Effector CD4-positive, alpha-beta T cell (primary cell): Measurements from ENCODE around the gene RAB31.

Source experiments
- DNase-seq: peaks from one replicate; pipeline ENCODE4 v3.0.0-alpha.2; 2020

The RAB31 gene

GRCh38 chr18:9796935-9797549, 88.9 kb downstream of the RAB31 start:
- no peak for DNase-seq

DNA sequence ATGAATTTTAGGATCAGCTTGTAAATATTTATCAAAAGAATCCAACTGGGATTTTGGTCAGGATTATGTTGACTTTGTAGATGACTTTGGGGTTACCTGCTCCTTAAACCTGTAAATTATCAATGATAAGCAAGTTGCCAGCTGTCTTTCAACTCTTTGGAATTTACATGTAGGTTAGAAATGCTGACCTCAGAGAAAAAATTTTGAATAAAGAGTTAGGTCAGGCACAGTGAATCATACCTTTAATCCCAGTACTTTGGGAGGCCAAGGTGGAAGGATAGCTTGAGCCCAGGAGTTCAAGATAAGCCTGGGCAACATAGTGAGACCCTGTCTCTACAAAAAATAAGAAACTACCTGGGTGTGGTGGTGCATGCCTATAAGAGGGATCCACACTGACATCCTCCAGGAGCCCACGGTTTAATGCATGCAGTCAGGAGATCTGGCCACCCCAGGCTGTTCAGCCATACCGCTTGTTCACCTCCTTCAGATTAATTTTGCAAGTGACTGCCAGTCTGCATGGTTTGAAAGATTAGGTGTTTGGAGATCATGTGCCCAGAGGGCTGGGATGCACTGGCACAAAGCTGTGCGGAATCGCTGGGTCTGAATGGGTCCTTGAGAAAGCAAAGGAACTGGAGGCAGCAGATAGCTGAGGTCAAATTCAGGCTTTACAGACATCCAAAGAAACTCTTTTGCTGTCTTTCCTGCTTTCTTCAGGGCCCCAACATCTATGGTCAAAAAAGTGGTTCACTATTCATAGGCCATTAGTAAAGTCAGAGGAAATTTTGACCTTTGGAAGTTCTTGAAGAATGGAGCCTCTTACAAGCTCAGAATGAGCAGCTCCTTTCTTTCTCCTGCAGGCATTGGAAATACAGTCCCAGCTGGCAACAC, 94.3 kb downstream of the RAB31 start:
- DNase-seq: no peak

GRCh38 chr18:9803063-9803697, 95.1 kb downstream of the RAB31 start:
- DNase-seq: no peak

- DNase-seq: no peak
Observed at GRCh38 chr18:9803698-9804516, 95.8 kb downstream of the RAB31 start.

DNA sequence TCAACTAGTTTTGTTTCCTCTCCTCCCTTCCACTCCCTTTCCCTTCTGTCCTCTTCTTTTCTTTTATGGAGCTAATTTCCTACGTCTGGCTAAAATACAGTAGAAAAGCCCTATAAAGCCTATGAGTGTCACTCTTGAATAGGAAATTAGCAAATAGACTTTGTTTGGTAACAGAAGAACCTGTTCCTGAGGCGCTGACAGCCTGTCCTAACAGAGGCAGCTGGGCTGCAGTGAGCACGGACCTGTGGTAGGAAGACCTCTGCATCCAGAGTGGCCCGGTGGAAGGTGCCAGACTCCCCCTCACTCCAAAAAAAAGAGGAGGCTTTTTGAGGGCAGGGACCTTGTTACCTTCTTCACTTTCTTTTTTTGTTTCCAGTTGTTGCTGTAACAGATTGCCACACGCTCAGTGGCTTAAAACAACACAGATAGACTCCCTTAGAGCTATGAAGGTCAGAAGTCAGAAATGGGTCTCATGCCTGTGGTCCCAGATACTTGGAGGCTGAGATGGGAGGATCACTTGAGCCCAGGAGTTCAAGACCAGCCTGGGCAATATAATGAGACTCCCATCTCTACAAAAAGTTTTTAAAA, 96.5 kb downstream of the RAB31 start:
- no peak for DNase-seq

GRCh38 chr18:9806905-9807304, 98.8 kb downstream of the RAB31 start:
- DNase-seq: no peak

- no peak for DNase-seq
Observed at GRCh38 chr18:9808295-9809241, 100.5 kb downstream of the RAB31 start.

GRCh38 chr18:9809697-9810096, 101.6 kb downstream of the RAB31 start:
- DNase-seq: no peak

GRCh38 chr18:9810299-9810698, 102.2 kb downstream of the RAB31 start:
- no peak for DNase-seq

GRCh38 chr18:9810994-9811705, 103.0 kb downstream of the RAB31 start:
- DNase-seq: no peak

GRCh38 chr18:9811978-9812377, 103.9 kb downstream of the RAB31 start:
- DNase-seq: no peak

DNA sequence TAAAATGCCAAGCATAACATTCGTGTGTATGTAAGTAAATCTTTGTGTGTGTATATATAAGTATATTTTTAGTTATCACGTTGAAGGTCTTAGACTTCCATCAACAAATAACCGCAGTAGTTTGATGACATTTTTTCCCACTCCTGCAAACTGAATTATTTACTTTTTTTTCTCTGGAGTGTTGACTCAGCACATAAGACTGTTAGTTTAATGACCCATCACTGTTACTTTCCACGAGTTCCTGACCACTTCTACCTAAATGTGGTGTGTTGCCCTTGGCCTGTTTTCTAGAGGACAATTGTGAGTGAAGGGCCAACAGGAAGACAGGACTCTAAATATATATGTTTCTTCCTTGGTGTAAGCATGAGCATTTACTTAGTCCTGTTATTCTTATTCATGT, 106.3 kb downstream of the RAB31 start:
- DNase-seq: no peak

DNA sequence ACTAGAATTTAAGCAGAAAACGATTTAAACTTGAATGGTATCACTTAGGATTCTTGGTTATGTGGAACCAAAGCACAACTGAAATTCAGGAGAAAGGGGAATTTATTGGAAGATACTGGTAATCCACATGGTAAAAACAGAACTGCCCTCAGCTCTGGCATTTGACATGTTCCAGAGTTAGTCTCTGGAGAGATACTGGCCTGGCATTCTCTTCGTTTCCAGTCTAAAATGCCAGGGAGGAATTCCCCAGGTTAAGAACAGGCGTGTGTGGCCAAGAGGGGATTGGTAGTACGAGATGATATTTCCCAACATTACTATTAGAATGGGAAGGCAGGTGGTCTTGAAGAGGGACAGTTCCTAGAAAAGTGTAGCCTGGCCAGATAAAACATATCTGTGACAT, 109.2 kb downstream of the RAB31 start:
- no peak for DNase-seq

DNA sequence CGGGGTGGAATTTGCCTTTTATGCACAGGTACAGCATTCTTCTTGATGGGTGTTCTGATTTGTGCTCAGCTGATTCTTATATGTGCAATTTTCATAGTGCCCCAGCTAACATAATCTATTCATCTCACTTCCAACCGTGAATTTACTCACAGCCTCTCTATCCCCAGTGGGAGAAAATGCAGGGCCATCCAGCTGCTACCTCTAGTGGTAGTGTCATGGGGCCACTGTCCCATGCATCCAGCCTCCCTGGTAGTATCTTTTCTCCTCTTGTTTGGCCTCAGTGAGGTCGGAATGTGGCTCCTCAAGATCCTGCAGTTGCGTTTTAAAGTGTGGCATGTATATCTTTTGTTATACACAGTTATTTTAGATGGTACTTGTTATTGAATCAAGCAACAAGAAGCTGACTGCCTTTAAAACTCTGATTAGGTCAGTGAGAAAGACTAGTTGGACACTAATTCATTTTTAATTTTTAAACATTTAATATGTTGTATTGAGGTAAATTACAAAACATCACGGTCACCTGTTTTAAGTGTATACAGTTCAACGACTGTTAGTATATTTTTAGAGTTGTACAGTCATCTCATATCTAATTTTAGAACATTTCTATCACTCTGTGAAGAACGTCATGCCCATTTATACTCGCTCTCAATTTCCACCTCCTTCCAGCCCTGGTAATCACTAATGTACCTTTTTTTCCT, 109.8 kb downstream of the RAB31 start:
- no peak for DNase-seq

DNA sequence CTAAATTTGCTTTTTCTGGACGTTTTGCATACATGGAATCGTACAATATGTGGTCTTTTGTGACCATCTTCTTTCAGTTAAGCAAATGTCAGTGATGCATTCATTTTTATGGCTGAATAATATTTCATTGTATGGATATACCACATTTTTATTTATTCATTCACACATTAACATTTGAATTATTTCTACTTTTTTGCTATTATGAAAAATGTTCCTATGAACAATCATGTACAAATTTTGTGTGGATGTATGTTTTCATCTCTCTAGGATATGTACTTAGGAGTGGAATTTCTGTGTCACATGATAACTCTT, 110.3 kb downstream of the RAB31 start:
- DNase-seq: no peak

- DNase-seq: no peak
Observed at GRCh38 chr18:9820127-9820526, 112.0 kb downstream of the RAB31 start.

DNA sequence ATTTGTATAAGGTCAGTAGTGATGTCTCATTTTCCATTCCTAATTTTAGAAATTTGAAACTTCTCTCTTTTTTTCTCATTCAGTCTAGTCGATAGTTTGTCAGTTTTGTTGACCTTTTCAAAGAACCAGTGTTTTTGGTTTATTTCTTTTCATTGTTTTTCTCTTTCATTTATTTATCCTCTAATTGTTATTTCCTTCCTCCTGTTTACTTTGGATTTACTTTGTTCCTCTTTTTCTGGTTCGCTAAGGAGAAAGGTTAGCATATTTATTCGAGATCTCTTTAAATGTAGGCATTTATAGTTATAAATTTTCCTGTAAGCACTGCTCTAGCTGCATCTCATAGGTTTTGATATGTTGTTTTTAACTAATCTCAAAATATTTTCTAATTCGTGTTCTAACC, 112.6 kb downstream of the RAB31 start:
- DNase-seq: no peak

DNA sequence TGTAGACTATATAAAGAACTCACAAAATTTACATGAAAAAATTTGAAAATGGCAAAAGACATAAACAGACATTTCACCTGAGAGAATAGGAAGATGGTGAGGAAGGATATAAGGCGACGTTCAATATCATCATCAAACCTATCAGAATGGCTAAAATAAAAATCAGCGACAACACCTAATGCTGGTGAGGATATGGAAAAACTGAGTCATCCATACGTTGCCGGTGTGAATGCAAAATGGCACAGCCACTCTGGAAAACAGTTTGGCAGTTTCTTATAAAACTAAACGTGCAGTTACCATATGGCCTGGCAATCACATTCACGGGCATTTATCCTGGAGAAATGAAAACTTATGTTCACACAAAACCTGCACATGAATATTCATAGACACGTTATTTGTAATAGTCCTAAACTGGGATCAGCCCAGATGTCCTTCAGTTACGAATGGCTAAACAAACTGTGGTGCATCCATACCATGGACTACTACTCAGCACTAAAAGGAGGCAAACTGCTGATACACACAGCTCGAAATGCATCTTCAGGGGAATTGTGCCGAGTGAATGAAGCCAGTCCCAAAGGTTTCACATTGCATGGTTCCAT, 114.6 kb downstream of the RAB31 start:
- DNase-seq: no peak

DNA sequence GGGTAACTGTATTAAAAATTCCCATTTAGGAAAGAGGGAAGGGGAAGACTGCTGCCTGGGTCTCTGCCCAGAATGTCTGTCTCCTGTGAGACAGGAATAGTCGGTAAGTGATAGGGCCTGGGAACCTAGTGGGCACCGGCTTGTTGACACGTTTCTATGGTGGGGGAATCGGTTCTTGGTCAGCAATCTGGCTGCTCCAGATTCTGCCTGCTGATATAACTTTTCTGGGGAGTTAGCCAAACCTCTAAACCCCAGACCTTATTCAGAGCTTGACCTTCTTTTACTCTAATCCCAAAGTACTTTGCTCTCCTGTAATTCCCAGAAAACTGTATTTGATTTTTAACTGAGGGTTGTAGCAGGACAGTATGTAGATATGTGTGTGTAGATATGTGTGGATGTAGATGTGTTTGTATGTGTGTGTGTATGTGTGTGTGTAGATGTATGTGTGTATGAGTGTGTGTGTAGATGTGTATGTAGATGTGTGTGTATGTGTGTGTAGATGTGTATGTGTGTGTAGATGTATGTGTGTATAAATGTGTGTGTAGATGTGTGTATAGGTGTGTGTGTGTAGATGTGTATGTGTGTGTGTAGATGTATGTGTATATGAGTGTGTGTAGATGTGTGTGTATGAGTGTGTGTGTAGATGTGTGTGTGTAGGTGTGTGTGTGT, 115.8 kb downstream of the RAB31 start:
- no peak for DNase-seq
